ENCODE results near the gene XIRP2. TPM values are rescaled to one million over a fixed set of nuclear protein-coding genes. Genes with fewer than 3 reads are reported as not detected.

Gene XIRP2
- total RNA-seq, 1 donor from 2014 or later = not detected

- peak; percentile 55 to 88 for DNase-seq (ENCODE audit: low read depth in 2 of 2)
These were observed 404.3 kb downstream of the XIRP2 start, which contains the start of gene B3GALT1 for GRCh38 chr2:167292430-167293171. B3GALT1 (plus strand) TSS chr2:167293001.

GRCh38 chr2:167293172-167293781 lies 405.0 kb downstream of the XIRP2 start:
- peak in 1 of 2 donors; percentile 18 for DNase-seq (ENCODE audit: low read depth in 2 of 2)

- no peak for DNase-seq (ENCODE audit: low read depth in 2 of 2)
These were observed 405.9 kb downstream of the XIRP2 start for GRCh38 chr2:167293943-167294775.

GRCh38 chr2:167294776-167295140 lies 406.5 kb downstream of the XIRP2 start:
- peak in 1 of 2 donors; percentile 5 for DNase-seq (ENCODE audit: low read depth in 2 of 2)

GRCh38 chr2:167297292-167297691 lies 409.0 kb downstream of the XIRP2 start:
- DNase-seq (ENCODE audit: low read depth in 2 of 2) = no peak

GRCh38 chr2:167298017-167298416 lies 409.7 kb downstream of the XIRP2 start:
- no peak for DNase-seq (ENCODE audit: low read depth in 2 of 2)
